Spleen (tissue), 7 donors: ENCODE data around the gene BTG3.

Source experiments
- POLR2A ChIP-seq, 3 donors: fragments of 450-650 bp; IDR thresholded peaks; one replicate each; pipeline ENCODE4 v1.5.1; 2017; ENCODE audit warnings: antibody characterized with exemption in 3 of 3, mild to moderate bottlenecking in 1 of 3
- TF ChIP-seq, protein P1 (sequence below), 11 experiments: fragments of 200-600 bp in 7 of 11; fragments of 450-650 bp in 4 of 11; sonication (generic) in 4 of 11; IDR thresholded peaks in 8 of 11; conservative IDR thresholded peaks in 3 of 11; 1 replicate in 7 of 11; 2 replicates in 4 of 11; pipeline versions ENCODE4 v1.4.0 to v1.8.0; 2016 to 2021; ENCODE audit warnings: antibody characterized with exemption in 11 of 11, inconsistent platforms in 4 of 11, mild to moderate bottlenecking in 1 of 11
- donor health status: DM: no; HTN: no; CAD: no; lungs with moderate emphysema.
- donor health status: DM: no; HTN: no; CAD: no.
- donor health status: DM: no; HTN: no; CAD: no.

DNA sequence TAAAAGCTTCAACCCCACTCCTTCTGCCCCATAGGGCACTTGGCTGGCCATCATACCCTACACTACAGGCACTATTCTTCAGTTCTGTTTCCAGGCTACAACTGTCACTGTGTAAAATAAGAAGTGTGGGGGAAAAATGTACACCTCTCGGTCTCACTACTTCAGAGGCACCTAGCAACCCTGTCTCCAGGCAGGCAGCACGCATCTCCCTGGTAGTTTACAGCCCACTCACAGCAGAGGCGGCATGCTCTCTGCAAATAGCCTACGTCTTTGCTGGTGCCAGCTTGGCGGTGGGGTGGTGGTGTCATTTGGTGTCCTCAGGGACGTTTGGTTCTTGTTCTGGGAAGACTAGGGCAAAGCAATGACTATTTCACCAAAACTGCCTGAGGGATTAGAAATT, 48.2 kb upstream of the BTG3 start:
- TF ChIP-seq, protein P1, sequence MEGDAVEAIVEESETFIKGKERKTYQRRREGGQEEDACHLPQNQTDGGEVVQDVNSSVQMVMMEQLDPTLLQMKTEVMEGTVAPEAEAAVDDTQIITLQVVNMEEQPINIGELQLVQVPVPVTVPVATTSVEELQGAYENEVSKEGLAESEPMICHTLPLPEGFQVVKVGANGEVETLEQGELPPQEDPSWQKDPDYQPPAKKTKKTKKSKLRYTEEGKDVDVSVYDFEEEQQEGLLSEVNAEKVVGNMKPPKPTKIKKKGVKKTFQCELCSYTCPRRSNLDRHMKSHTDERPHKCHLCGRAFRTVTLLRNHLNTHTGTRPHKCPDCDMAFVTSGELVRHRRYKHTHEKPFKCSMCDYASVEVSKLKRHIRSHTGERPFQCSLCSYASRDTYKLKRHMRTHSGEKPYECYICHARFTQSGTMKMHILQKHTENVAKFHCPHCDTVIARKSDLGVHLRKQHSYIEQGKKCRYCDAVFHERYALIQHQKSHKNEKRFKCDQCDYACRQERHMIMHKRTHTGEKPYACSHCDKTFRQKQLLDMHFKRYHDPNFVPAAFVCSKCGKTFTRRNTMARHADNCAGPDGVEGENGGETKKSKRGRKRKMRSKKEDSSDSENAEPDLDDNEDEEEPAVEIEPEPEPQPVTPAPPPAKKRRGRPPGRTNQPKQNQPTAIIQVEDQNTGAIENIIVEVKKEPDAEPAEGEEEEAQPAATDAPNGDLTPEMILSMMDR (IDR thresholded peaks at IDR 0.05 in 8 of 11, conservative IDR thresholded peaks at IDR 0.05 in 3 of 11), result no peak
- TF ChIP-seq POLR2A (IDR thresholded peaks at IDR 0.05), result no peak
